Measurements from ENCODE around the gene EI24. TPM values are rescaled to one million over a fixed set of nuclear protein-coding genes. Genes with fewer than 3 reads are reported as not detected.

Gene EI24
- total RNA-seq, 4 donors from 2014 or later = 88.9 to 140 (median 127) TPM

DNA sequence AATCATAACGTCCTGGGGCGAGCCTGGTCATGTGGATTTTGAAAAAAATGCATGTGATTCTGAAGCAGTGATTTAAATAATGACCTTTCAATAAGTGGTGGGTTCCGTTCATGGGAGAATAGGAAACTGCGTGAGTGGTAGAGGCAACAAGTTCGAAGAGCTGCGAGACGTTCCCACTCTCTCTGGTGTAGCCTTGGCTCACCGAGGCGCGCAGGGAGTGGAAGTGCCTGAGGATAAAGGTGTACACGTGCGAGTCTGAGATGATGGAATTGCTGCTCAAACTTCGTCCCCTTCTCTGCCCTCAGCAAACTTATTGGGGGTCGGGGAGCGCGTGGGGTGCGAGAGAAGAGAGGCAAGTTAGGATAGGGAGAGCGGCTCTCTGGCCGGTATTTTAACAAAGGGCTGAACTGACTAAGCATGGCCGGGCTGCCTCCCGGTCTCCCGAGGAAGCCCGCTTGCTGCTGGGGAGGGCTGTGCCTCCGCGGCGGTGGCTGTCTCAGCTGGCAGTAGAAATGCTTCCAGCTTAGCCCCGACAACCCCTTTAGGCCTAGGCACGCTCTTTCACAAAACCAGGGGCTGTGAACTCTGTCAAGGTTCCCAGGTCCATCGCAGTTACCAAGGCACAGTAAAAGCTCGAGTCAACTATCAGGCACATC, 22.5 kb downstream of the EI24 start:
- intact Hi-C loops (cut with DNase I; ENCODE audit: low total_unique reads) = loop anchor here (1.0 to 10.0 kb wide), 3 partner anchors 21 to 917 kb away; partner anchors contain the start of genes FAM118B, RPUSD4, SIAE and SPA17
- H3K4me3 ChIP-seq = peak overlapping the region; percentile 55 to 90 (median 82)
- in situ Hi-C loops (cut with MboI; ENCODE audit: low sequenced_read_pairs in 4 of 4) = loop anchor here in 1 of 4 donors (25.0 kb wide), 1 partner anchor 621 kb away; the partner anchor contains the start of genes FAM118B and RPUSD4
- H3K9me3 ChIP-seq = no peaks in the 10 kb centered on the region
- H3K27ac ChIP-seq = peak overlapping the region; percentile 87 to 99 (median 94)
- H3K36me3 ChIP-seq = no peaks in the 10 kb centered on the region
- ATAC-seq = peak; percentile 51 to 62
- TF ChIP-seq, protein P1, sequence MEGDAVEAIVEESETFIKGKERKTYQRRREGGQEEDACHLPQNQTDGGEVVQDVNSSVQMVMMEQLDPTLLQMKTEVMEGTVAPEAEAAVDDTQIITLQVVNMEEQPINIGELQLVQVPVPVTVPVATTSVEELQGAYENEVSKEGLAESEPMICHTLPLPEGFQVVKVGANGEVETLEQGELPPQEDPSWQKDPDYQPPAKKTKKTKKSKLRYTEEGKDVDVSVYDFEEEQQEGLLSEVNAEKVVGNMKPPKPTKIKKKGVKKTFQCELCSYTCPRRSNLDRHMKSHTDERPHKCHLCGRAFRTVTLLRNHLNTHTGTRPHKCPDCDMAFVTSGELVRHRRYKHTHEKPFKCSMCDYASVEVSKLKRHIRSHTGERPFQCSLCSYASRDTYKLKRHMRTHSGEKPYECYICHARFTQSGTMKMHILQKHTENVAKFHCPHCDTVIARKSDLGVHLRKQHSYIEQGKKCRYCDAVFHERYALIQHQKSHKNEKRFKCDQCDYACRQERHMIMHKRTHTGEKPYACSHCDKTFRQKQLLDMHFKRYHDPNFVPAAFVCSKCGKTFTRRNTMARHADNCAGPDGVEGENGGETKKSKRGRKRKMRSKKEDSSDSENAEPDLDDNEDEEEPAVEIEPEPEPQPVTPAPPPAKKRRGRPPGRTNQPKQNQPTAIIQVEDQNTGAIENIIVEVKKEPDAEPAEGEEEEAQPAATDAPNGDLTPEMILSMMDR (IDR thresholded peaks at IDR 0.05 in 4 of 5, conservative IDR thresholded peaks at IDR 0.05 in 1 of 5) = no peak
- TF ChIP-seq POLR2A (IDR thresholded peaks at IDR 0.05) = no peak
- DNase-seq = peak; percentile 7 to 26
- peaks cover 17 to 24% of the 10 kb centered on the region in 2 donors for H3K4me1 ChIP-seq
- H3K27me3 ChIP-seq = no peaks in the 10 kb centered on the region

GRCh38 chr11:125592305-125593113, 23.2 kb downstream of the EI24 start, which contains the start of gene STT3A:
STT3A (plus strand) TSS chr11:125592852; CDS start chr11:125595916, 3,064 bp downstream.
- TF ChIP-seq, protein P1 (IDR thresholded peaks at IDR 0.05 in 4 of 5, conservative IDR thresholded peaks at IDR 0.05 in 1 of 5) = no peak
- peak; percentile 86 to 90 for TF ChIP-seq POLR2A (IDR thresholded peaks at IDR 0.05)
- peak; percentile 95 to 97 for ATAC-seq
- Histone ChIP-seq H3K4me3 (peak within 1 kb of the TSS; percentile 86 to 95 (median 90)), H3K4me1 (peaks cover 17 to 24% of the 10 kb centered on the region in 2 donors), H3K36me3 (peaks cover 0 to 4% of the 10 kb centered on the region in 2 donors), H3K9me3 (no peaks in the 10 kb centered on the region), H3K27me3 (no peaks in the 10 kb centered on the region), H3K27ac (peak within 1 kb of the TSS; percentile 89 to 99 (median 94))
- in situ Hi-C loops (cut with MboI; ENCODE audit: low sequenced_read_pairs in 4 of 4) = loop anchor here in 1 of 4 donors (25.0 kb wide), 1 partner anchor 620 kb away; the partner anchor contains the start of genes FAM118B and RPUSD4
- DNase-seq = peak; percentile 99 to 100
- intact Hi-C loops (cut with DNase I; ENCODE audit: low total_unique reads) = loop anchor here (1.0 to 10.0 kb wide), 4 partner anchors 22 to 918 kb away; partner anchors contain the start of genes CHEK1, FAM118B, RPUSD4 and SIAE

- DNase-seq = peak in 1 of 2 donors; percentile 5
- in situ Hi-C loops (cut with MboI; ENCODE audit: low sequenced_read_pairs in 4 of 4) = loop anchor here in 1 of 4 donors (25.0 kb wide), 1 partner anchor 619 kb away; the partner anchor contains the start of genes FAM118B and RPUSD4
- TF ChIP-seq POLR2A (IDR thresholded peaks at IDR 0.05) = no peak
- TF ChIP-seq, protein P1 (IDR thresholded peaks at IDR 0.05 in 4 of 5, conservative IDR thresholded peaks at IDR 0.05 in 1 of 5) = no peak
- H3K27ac ChIP-seq = peak overlapping the region; percentile 86 to 92 (median 90)
- H3K4me1 ChIP-seq = peaks cover 17 to 24% of the 10 kb centered on the region in 2 donors
- H3K4me3 ChIP-seq = peak overlapping the region; percentile 86 to 95 (median 90)
- peak in 1 of 2 donors; percentile 3 for ATAC-seq
- peaks cover 0 to 11% of the 10 kb centered on the region in 2 donors for H3K36me3 ChIP-seq
- no peaks in the 10 kb centered on the region for H3K27me3 ChIP-seq
- no peaks in the 10 kb centered on the region for H3K9me3 ChIP-seq
- intact Hi-C loops (cut with DNase I; ENCODE audit: low total_unique reads) = loop anchor here (1.0 to 10.0 kb wide), 3 partner anchors 32 to 918 kb away; partner anchors contain the start of genes CHEK1, FAM118B, RPUSD4 and SIAE
Measured at GRCh38 chr11:125593114-125593820, 24.0 kb downstream of the EI24 start.

GRCh38 chr11:125594958-125595357, 25.7 kb downstream of the EI24 start:
- Histone ChIP-seq H3K9me3 (no peaks in the 10 kb centered on the region), H3K36me3 (peaks cover 0 to 27% of the 10 kb centered on the region in 2 donors), H3K27me3 (no peaks in the 10 kb centered on the region), H3K27ac (no peak overlapping the region), H3K4me1 (peaks cover 17 to 24% of the 10 kb centered on the region in 2 donors), H3K4me3 (no peak overlapping the region)
- TF ChIP-seq POLR2A (IDR thresholded peaks at IDR 0.05) = no peak
- TF ChIP-seq, protein P1 (IDR thresholded peaks at IDR 0.05 in 4 of 5, conservative IDR thresholded peaks at IDR 0.05 in 1 of 5) = no peak
- intact Hi-C loops (cut with DNase I; ENCODE audit: low total_unique reads) = loop anchor here (5.0 to 10.0 kb wide), 2 partner anchors 617 to 920 kb away; partner anchors contain the start of genes FAM118B, RPUSD4, SIAE and SPA17
- DNase-seq (no peak), ATAC-seq (no peak)
- in situ Hi-C loops (cut with MboI; ENCODE audit: low sequenced_read_pairs in 4 of 4) = loop anchor here in 1 of 4 donors (25.0 kb wide), 1 partner anchor 617 kb away; the partner anchor contains the start of genes FAM118B and RPUSD4
